ENCODE data around the gene MICAL3.
"Not testable (repeated sequence)": the region's sequence is repeated elsewhere in the genome, so short reads cannot be mapped to it uniquely, and the experiment has no call there.

MICAL3 gene

DNA sequence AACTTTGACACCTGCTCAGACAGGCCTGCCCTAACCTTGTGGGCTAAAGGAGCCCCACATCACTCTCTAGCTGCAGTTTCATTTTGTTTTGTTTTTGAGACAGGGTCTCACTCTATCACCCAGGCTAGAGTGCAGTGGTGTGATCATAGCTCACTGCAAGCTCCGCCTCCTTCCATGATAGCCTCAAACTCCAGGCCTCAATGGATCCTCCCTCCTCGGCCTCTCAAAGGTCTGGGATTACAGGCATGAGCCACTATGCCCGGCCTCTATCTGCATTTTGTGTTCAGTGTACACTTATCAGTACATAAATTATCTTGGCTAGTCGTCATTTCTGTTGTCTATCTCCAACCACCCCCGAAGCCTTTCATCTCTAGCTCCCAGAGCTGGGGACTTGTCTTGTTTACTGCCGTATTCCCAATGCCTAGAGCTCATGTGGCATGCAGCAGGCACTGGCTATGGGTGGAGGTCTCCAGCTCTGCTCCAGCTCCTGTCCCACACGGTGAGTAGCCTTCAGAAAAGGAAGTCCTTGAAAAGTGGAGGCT, 31.3 kb upstream of the MICAL3 start:
- peak overlapping the region; percentile 94 for H3K27ac ChIP-seq (ENCODE audit: low read length)
- H3K9me3 ChIP-seq (ENCODE audit: insufficient read depth, low read length), result no peaks in the 10 kb centered on the region
- peak overlapping the region; percentile 70; the same call in 1 of the 2 replicates for H3K4me3 ChIP-seq (ENCODE audit: low read length)
- no peaks in the 10 kb centered on the region for H3K36me3 ChIP-seq (replicated peaks; ENCODE audit: low read depth, low read length)
- peak overlapping the region; percentile 87 for H3K9ac ChIP-seq (ENCODE audit: low read length)
- no peaks in the 10 kb centered on the region for H3K79me2 ChIP-seq (ENCODE audit: low read length)
- peaks cover 56% of the 10 kb centered on the region for H3K4me1 ChIP-seq (ENCODE audit: low read length)
- no peaks in the 10 kb centered on the region for H4K20me1 ChIP-seq (ENCODE audit: insufficient read depth, low read length)
- peak overlapping the region; percentile 58 for H3K4me2 ChIP-seq (ENCODE audit: low read length)
- H3K27me3 ChIP-seq (ENCODE audit: low read depth, low read length), result no peaks in the 10 kb centered on the region
- H2AFZ ChIP-seq (ENCODE audit: low read depth, low read length), result peak overlapping the region; percentile 76
- TF ChIP-seq, protein P1, sequence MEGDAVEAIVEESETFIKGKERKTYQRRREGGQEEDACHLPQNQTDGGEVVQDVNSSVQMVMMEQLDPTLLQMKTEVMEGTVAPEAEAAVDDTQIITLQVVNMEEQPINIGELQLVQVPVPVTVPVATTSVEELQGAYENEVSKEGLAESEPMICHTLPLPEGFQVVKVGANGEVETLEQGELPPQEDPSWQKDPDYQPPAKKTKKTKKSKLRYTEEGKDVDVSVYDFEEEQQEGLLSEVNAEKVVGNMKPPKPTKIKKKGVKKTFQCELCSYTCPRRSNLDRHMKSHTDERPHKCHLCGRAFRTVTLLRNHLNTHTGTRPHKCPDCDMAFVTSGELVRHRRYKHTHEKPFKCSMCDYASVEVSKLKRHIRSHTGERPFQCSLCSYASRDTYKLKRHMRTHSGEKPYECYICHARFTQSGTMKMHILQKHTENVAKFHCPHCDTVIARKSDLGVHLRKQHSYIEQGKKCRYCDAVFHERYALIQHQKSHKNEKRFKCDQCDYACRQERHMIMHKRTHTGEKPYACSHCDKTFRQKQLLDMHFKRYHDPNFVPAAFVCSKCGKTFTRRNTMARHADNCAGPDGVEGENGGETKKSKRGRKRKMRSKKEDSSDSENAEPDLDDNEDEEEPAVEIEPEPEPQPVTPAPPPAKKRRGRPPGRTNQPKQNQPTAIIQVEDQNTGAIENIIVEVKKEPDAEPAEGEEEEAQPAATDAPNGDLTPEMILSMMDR (IDR thresholded peaks at IDR 0.05; ENCODE audit: low read depth, low read length), result no peak
- no peak for TF ChIP-seq EZH2phosphoT487 (IDR thresholded peaks at IDR 0.05; ENCODE audit: low read depth)

- not testable (repeated sequence) for H3K36me3 ChIP-seq (replicated peaks; ENCODE audit: low read depth, low read length); H3K27ac ChIP-seq (ENCODE audit: low read length); H4K20me1 ChIP-seq (ENCODE audit: insufficient read depth, low read length); H3K9ac ChIP-seq (ENCODE audit: low read length); H3K27me3 ChIP-seq (ENCODE audit: low read depth, low read length); H3K79me2 ChIP-seq (ENCODE audit: low read length); H3K4me3 ChIP-seq (ENCODE audit: low read length); H2AFZ ChIP-seq (ENCODE audit: low read depth, low read length); H3K4me2 ChIP-seq (ENCODE audit: low read length); H3K9me3 ChIP-seq (ENCODE audit: insufficient read depth, low read length)
- H3K4me1 ChIP-seq (ENCODE audit: low read length), result peaks cover 33% of the 10 kb centered on the region
Measured at GRCh38 chr22:18053216-18053946, 29.0 kb upstream of the MICAL3 start.

GRCh38 chr22:18051113-18051512, 26.8 kb upstream of the MICAL3 start:
- H3K79me2 ChIP-seq (ENCODE audit: low read length); H3K9me3 ChIP-seq (ENCODE audit: insufficient read depth, low read length); H3K4me2 ChIP-seq (ENCODE audit: low read length); H3K36me3 ChIP-seq (replicated peaks; ENCODE audit: low read depth, low read length); H3K9ac ChIP-seq (ENCODE audit: low read length); H3K27me3 ChIP-seq (ENCODE audit: low read depth, low read length); H3K4me3 ChIP-seq (ENCODE audit: low read length); H3K4me1 ChIP-seq (ENCODE audit: low read length); H4K20me1 ChIP-seq (ENCODE audit: insufficient read depth, low read length); H3K27ac ChIP-seq (ENCODE audit: low read length); H2AFZ ChIP-seq (ENCODE audit: low read depth, low read length): not testable (repeated sequence)

GRCh38 chr22:18050065-18050464, 25.7 kb upstream of the MICAL3 start:
- peaks cover 4% of the 10 kb centered on the region for H3K4me1 ChIP-seq (ENCODE audit: low read length)
- H3K4me3 ChIP-seq (ENCODE audit: low read length), result no peak overlapping the region
- H3K9me3 ChIP-seq (ENCODE audit: insufficient read depth, low read length), result no peaks in the 10 kb centered on the region

GRCh38 chr22:18048441-18048898, 24.1 kb upstream of the MICAL3 start:
- no peak overlapping the region for H3K4me2 ChIP-seq (ENCODE audit: low read length)
- H3K9ac ChIP-seq (ENCODE audit: low read length), result no peak overlapping the region
- H3K79me2 ChIP-seq (ENCODE audit: low read length), result no peaks in the 10 kb centered on the region
- no peak overlapping the region for H3K4me3 ChIP-seq (ENCODE audit: low read length)
- no peaks in the 10 kb centered on the region for H4K20me1 ChIP-seq (ENCODE audit: insufficient read depth, low read length)
- no peak overlapping the region for H3K27ac ChIP-seq (ENCODE audit: low read length)
- H3K9me3 ChIP-seq (ENCODE audit: insufficient read depth, low read length), result no peaks in the 10 kb centered on the region
- H3K27me3 ChIP-seq (ENCODE audit: low read depth, low read length), result no peaks in the 10 kb centered on the region
- no peak overlapping the region for H2AFZ ChIP-seq (ENCODE audit: low read depth, low read length)
- H3K4me1 ChIP-seq (ENCODE audit: low read length), result peaks cover 17% of the 10 kb centered on the region
- no peak for TF ChIP-seq EZH2phosphoT487 (IDR thresholded peaks at IDR 0.05; ENCODE audit: low read depth)
- TF ChIP-seq, protein P1 (IDR thresholded peaks at IDR 0.05; ENCODE audit: low read depth, low read length), result no peak
- no peaks in the 10 kb centered on the region for H3K36me3 ChIP-seq (replicated peaks; ENCODE audit: low read depth, low read length)

More at GRCh38 chr22:18050065-18050464, 25.7 kb upstream of the MICAL3 start:
- Histone ChIP-seq H2AFZ (ENCODE audit: low read depth, low read length) (no peak overlapping the region), H3K4me2 (ENCODE audit: low read length) (no peak overlapping the region), H3K79me2 (ENCODE audit: low read length) (no peaks in the 10 kb centered on the region), H3K36me3 (replicated peaks; ENCODE audit: low read depth, low read length) (no peaks in the 10 kb centered on the region), H4K20me1 (ENCODE audit: insufficient read depth, low read length) (no peaks in the 10 kb centered on the region), H3K27ac (ENCODE audit: low read length) (no peak overlapping the region), H3K27me3 (ENCODE audit: low read depth, low read length) (no peaks in the 10 kb centered on the region), H3K9ac (ENCODE audit: low read length) (no peak overlapping the region)
- TF ChIP-seq, protein P1 (IDR thresholded peaks at IDR 0.05; ENCODE audit: low read depth, low read length), result no peak
- TF ChIP-seq EZH2phosphoT487 (IDR thresholded peaks at IDR 0.05; ENCODE audit: low read depth), result no peak

Measured in OCI-LY3 (cell line).